HepG2 (cell line): ENCODE measurements around the gene TNFAIP2. TPM values are rescaled to one million over a fixed set of nuclear protein-coding genes. Genes with fewer than 3 reads are reported as not detected.

Source experiments
- BCL6 ChIP-seq: IDR thresholded peaks from 2 replicates; pipeline ENCODE4 v1.6.1; 2016; ENCODE audit warnings: missing genetic modification reagents, missing compliant biosample characterization
- BRD4 ChIP-seq: sonication (generic); formaldehyde crosslinking; IDR thresholded peaks from 2 replicates; pipeline ENCODE4 v1.4.0; 2020; ENCODE audit warnings: missing genetic modification reagents
- CBX5 ChIP-seq: sonication (generic); formaldehyde crosslinking; IDR thresholded peaks from 2 replicates; pipeline ENCODE4 v1.4.0; 2020; ENCODE audit warnings: missing genetic modification reagents, borderline replicate concordance
- FOXK1 ChIP-seq: sonication (generic); formaldehyde crosslinking; IDR thresholded peaks from 2 replicates; pipeline ENCODE4 v1.4.0; 2020; ENCODE audit warnings: low read depth, missing genetic modification reagents, borderline replicate concordance
- GABPB1 ChIP-seq: IDR thresholded peaks from 2 replicates; pipeline ENCODE4 v1.6.1; 2016; ENCODE audit warnings: mild to moderate bottlenecking, missing genetic modification reagents, moderate library complexity, missing compliant biosample characterization
- GATAD2A ChIP-seq: IDR thresholded peaks from 2 replicates; pipeline ENCODE4 v1.6.1; 2016
- GLI4 ChIP-seq: sonication (generic); formaldehyde crosslinking; IDR thresholded peaks from 2 replicates; pipeline ENCODE4 v1.5.1; 2020; ENCODE audit warnings: missing genetic modification reagents, mild to moderate bottlenecking, moderate library complexity, borderline replicate concordance
- HNF4A ChIP-seq: sonication (generic); formaldehyde crosslinking; IDR thresholded peaks from 2 replicates; pipeline ENCODE4 v1.4.0; 2020; ENCODE audit warnings: missing genetic modification reagents
- MED1 ChIP-seq: sonication (generic); formaldehyde crosslinking; IDR thresholded peaks from 2 replicates; pipeline ENCODE4 v1.4.0; 2020; ENCODE audit warnings: missing genetic modification reagents
- POLR2G ChIP-seq: fragments of 200-400 bp; formaldehyde crosslinking; IDR thresholded peaks from 2 replicates; pipeline ENCODE4 v1.6.1; 2018; ENCODE audit warnings: mild to moderate bottlenecking, low read depth, low read length, moderate library complexity
- REPIN1 ChIP-seq: sonication (generic); formaldehyde crosslinking; IDR thresholded peaks from 2 replicates; pipeline ENCODE4 v1.8.0; 2022; ENCODE audit warnings: missing genetic modification reagents, low read depth, mild to moderate bottlenecking, borderline replicate concordance
- SALL2 ChIP-seq: sonication (generic); formaldehyde crosslinking; IDR thresholded peaks from 2 replicates; pipeline ENCODE4 v1.8.1; 2023; ENCODE audit warnings: mild to moderate bottlenecking, missing genetic modification reagents, inconsistent platforms
- ZFAT ChIP-seq: sonication (generic); formaldehyde crosslinking; conservative IDR thresholded peaks from 2 replicates; pipeline ENCODE4 v1.8.1; 2023; ENCODE audit warnings: missing genetic modification reagents, inconsistent platforms
- ZFP90 ChIP-seq: sonication (generic); formaldehyde crosslinking; IDR thresholded peaks from 2 replicates; pipeline ENCODE4 v1.8.0; 2022; ENCODE audit warnings: missing genetic modification reagents, mild to moderate bottlenecking, inconsistent platforms, borderline replicate concordance
- ZMYM3 ChIP-seq: sonication (generic); formaldehyde crosslinking; IDR thresholded peaks from 2 replicates; pipeline ENCODE4 v1.5.1; 2020; ENCODE audit warnings: mild to moderate bottlenecking, missing genetic modification reagents
- ZNF326 ChIP-seq: sonication (generic); formaldehyde crosslinking; IDR thresholded peaks from 2 replicates; pipeline ENCODE4 v1.4.0; 2020; ENCODE audit warnings: missing genetic modification reagents, borderline replicate concordance
- ZNF501 ChIP-seq: sonication (generic); formaldehyde crosslinking; IDR thresholded peaks from 2 replicates; pipeline ENCODE4 v1.5.1; 2020; ENCODE audit warnings: mild to moderate bottlenecking, moderate library complexity, missing genetic modification reagents
- ZNF644 ChIP-seq: IDR thresholded peaks from 2 replicates; pipeline ENCODE4 v1.6.1; 2016; ENCODE audit warnings: low read depth
- ZNF766 ChIP-seq: sonication (generic); formaldehyde crosslinking; IDR thresholded peaks from 2 replicates; pipeline ENCODE4 v1.5.0; 2020; ENCODE audit warnings: missing genetic modification reagents, borderline replicate concordance
- polyA plus RNA-seq, 8 experiments: library from polyadenylated mRNA; depleted of rRNA in 3 of 8; stranded (reverse) in 7 of 8; unstranded in 1 of 8; fragments of >200 nt; fragmentation: Illumina TruSeq in 4 of 8; extraction: Trizol in 4 of 8; gene quantifications; 2 replicates each; pipeline versions ENCODE4 v1.2.1 to v1.2.3, GENCODE V29; 2011 to 2016; ENCODE audit warnings: low read depth in 4 of 8, missing spikeins in 1 of 8, mixed read lengths in 1 of 8; ENCODE audit not compliant: insufficient read depth in 1 of 8
- total RNA-seq, 5 experiments: library from RNA; depleted of rRNA; stranded (reverse); fragments of >200 nt; fragmentation: Illumina TruSeq; extraction: Trizol; gene quantifications; 2 replicates each; pipeline ENCODE4 v1.2.3, GENCODE V29; 2016; ENCODE audit warnings: low read depth in 1 of 5
- TF ChIP-seq, protein P1 (sequence below): sonication (generic); formaldehyde crosslinking; IDR thresholded peaks from 2 replicates; pipeline ENCODE4 v1.4.0; 2020; ENCODE audit warnings: missing genetic modification reagents
- TF ChIP-seq, protein P2 (sequence below): sonication (generic); formaldehyde crosslinking; IDR thresholded peaks from 2 replicates; pipeline ENCODE4 v1.4.0; 2020; ENCODE audit warnings: missing genetic modification reagents
- TF ChIP-seq, protein P3 (sequence below): conservative IDR thresholded peaks from 2 replicates; pipeline ENCODE4 v1.6.1; 2018; ENCODE audit warnings: missing genetic modification reagents
- TF ChIP-seq, protein P4 (sequence below): IDR thresholded peaks from 2 replicates; pipeline ENCODE4 v1.6.1; 2016; ENCODE audit warnings: mild to moderate bottlenecking

TNFAIP2 gene
- total and polyA plus RNA-seq, 2 of the 13 experiments (the other 11 are each of a cell fraction or from before 2014, with no cell fraction given): 0.46 to 1.5 TPM

DNA sequence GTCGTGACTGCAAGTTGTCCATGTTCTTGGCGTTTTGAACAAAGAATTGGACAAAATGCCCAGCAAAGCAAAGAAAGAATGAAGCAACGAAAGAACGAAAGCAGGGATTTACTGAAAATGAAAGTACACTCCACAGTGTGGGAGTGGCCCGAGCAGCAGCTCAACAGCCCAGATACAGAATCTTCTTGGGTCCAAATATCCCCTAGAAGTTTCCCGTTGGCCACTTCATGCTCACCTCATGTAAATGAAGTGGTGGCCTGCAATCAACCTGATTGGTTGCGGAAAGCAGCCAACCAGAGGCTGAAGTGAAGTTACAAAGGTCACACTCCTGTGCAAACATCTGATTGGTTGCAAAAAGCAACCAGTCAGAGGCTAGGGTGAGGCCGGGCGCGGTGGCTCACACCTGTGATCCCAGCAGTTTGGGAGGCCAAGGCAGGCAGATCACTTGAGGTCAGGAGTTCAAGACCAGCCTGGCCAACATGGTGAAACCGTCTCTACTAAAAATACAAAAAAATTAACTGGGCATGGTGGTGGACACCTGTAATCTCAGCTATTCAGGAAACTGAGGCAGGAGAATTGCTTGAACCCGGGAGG lies 8.1 kb upstream of the TNFAIP2 start (continued):
- TF ChIP-seq BRD4 (CRISPR knock-in tag) (0 out of 2 replicates have a peak, but pooled peaks have one; percentile 26), POLR2G (peak; percentile 59), BCL6 (0 out of 2 replicates have a peak, but pooled peaks have one; percentile 10), ZMYM3 (peak; percentile 90), ZNF766 (CRISPR knock-in tag) (0 out of 2 replicates have a peak, but pooled peaks have one; percentile 15), HNF4A (peak; percentile 67), FOXK1 (0 out of 2 replicates have a peak, but pooled peaks have one; percentile 29), GABPB1 (CRISPR knock-in tag) (0 out of 2 replicates have a peak, but pooled peaks have one; percentile 31), REPIN1 (CRISPR knock-in tag) (peak; percentile 71; the same call in 1 of the 2 replicates), GLI4 (0 out of 2 replicates have a peak, but pooled peaks have one; percentile 38), SALL2 (peak; percentile 64; the same call in 1 of the 2 replicates), ZFP90 (CRISPR knock-in tag) (0 out of 2 replicates have a peak, but pooled peaks have one; percentile 25), MED1 (0 out of 2 replicates have a peak, but pooled peaks have one; percentile 51), ZFAT (CRISPR knock-in tag) (peak; percentile 48; the same call in 1 of the 2 replicates), ZNF326 (peak; percentile 97), GATAD2A (peak; percentile 14; the same call in 1 of the 2 replicates), ZNF501 (CRISPR knock-in tag) (peak; percentile 42; the same call in 1 of the 2 replicates), ZNF644 (CRISPR knock-in tag) (0 out of 2 replicates have a peak, but pooled peaks have one; percentile 9), CBX5 (CRISPR knock-in tag) (peak; percentile 84; the same call in 1 of the 2 replicates)
- TF ChIP-seq, protein P1, sequence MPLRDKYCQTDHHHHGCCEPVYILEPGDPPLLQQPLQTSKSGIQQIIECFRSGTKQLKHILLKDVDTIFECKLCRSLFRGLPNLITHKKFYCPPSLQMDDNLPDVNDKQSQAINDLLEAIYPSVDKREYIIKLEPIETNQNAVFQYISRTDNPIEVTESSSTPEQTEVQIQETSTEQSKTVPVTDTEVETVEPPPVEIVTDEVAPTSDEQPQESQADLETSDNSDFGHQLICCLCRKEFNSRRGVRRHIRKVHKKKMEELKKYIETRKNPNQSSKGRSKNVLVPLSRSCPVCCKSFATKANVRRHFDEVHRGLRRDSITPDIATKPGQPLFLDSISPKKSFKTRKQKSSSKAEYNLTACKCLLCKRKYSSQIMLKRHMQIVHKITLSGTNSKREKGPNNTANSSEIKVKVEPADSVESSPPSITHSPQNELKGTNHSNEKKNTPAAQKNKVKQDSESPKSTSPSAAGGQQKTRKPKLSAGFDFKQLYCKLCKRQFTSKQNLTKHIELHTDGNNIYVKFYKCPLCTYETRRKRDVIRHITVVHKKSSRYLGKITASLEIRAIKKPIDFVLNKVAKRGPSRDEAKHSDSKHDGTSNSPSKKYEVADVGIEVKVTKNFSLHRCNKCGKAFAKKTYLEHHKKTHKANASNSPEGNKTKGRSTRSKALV (CRISPR knock-in tag): 0 out of 2 replicates have a peak, but pooled peaks have one; percentile 30
- TF ChIP-seq, protein P2, sequence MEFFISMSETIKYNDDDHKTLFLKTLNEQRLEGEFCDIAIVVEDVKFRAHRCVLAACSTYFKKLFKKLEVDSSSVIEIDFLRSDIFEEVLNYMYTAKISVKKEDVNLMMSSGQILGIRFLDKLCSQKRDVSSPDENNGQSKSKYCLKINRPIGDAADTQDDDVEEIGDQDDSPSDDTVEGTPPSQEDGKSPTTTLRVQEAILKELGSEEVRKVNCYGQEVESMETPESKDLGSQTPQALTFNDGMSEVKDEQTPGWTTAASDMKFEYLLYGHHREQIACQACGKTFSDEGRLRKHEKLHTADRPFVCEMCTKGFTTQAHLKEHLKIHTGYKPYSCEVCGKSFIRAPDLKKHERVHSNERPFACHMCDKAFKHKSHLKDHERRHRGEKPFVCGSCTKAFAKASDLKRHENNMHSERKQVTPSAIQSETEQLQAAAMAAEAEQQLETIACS (CRISPR knock-in tag): peak; percentile 23; the same call in 1 of the 2 replicates
- TF ChIP-seq, protein P3, sequence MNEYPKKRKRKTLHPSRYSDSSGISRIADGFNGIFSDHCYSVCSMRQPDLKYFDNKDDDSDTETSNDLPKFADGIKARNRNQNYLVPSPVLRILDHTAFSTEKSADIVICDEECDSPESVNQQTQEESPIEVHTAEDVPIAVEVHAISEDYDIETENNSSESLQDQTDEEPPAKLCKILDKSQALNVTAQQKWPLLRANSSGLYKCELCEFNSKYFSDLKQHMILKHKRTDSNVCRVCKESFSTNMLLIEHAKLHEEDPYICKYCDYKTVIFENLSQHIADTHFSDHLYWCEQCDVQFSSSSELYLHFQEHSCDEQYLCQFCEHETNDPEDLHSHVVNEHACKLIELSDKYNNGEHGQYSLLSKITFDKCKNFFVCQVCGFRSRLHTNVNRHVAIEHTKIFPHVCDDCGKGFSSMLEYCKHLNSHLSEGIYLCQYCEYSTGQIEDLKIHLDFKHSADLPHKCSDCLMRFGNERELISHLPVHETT (CRISPR knock-in tag): 0 out of 2 replicates have a peak, but pooled peaks have one; percentile 35
- TF ChIP-seq, protein P4, sequence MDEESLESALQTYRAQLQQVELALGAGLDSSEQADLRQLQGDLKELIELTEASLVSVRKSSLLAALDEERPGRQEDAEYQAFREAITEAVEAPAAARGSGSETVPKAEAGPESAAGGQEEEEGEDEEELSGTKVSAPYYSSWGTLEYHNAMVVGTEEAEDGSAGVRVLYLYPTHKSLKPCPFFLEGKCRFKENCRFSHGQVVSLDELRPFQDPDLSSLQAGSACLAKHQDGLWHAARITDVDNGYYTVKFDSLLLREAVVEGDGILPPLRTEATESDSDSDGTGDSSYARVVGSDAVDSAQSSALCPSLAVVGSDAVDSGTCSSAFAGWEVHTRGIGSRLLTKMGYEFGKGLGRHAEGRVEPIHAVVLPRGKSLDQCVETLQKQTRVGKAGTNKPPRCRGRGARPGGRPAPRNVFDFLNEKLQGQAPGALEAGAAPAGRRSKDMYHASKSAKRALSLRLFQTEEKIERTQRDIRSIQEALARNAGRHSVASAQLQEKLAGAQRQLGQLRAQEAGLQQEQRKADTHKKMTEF: peak; percentile 54; the same call in 1 of the 2 replicates
